HL-60 (cell line): ENCODE data around the gene ERP27.

Experiments
- GABPA ChIP-seq: IDR thresholded peaks from 2 replicates; pipeline ENCODE4 v1.6.1; 2012; ENCODE audit warnings: low read depth
- POLR2AphosphoS5 ChIP-seq: IDR thresholded peaks from 2 replicates; pipeline ENCODE4 v1.6.1; 2012; ENCODE audit warnings: low read depth
- TF ChIP-seq, protein P1 (sequence below): IDR thresholded peaks from one replicate; pipeline ENCODE4 v1.5.1; 2011; ENCODE audit warnings: low read length, control low read depth, inconsistent platforms; ENCODE audit not compliant: insufficient read depth
- TF ChIP-seq, protein P2 (sequence below): IDR thresholded peaks from 2 replicates; pipeline ENCODE4 v1.6.1; 2012; ENCODE audit warnings: low read depth; ENCODE audit not compliant: insufficient replicate concordance

DNA sequence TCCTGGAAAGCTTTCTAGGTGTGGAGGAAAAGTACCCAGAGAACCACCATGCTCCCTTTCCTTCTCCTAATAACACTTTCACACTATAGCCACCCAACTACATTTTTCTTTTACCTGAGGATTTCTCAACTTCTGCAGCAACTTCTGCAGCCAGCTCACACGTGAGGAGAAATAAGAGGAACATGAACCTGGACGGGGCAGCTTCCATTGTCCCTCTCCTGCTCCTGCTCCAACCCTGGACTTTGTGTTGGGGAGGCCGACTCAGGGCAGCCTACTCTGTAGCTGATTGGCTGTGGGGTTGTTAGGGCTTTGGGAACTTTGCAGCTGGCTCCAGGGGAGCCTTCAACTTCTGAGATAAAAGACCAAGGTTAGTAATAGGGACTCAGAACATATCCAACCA lies at the start of gene ERP27:
- TF ChIP-seq, protein P1, sequence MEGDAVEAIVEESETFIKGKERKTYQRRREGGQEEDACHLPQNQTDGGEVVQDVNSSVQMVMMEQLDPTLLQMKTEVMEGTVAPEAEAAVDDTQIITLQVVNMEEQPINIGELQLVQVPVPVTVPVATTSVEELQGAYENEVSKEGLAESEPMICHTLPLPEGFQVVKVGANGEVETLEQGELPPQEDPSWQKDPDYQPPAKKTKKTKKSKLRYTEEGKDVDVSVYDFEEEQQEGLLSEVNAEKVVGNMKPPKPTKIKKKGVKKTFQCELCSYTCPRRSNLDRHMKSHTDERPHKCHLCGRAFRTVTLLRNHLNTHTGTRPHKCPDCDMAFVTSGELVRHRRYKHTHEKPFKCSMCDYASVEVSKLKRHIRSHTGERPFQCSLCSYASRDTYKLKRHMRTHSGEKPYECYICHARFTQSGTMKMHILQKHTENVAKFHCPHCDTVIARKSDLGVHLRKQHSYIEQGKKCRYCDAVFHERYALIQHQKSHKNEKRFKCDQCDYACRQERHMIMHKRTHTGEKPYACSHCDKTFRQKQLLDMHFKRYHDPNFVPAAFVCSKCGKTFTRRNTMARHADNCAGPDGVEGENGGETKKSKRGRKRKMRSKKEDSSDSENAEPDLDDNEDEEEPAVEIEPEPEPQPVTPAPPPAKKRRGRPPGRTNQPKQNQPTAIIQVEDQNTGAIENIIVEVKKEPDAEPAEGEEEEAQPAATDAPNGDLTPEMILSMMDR, result no peak
- TF ChIP-seq GABPA, result no peak
- TF ChIP-seq, protein P2, sequence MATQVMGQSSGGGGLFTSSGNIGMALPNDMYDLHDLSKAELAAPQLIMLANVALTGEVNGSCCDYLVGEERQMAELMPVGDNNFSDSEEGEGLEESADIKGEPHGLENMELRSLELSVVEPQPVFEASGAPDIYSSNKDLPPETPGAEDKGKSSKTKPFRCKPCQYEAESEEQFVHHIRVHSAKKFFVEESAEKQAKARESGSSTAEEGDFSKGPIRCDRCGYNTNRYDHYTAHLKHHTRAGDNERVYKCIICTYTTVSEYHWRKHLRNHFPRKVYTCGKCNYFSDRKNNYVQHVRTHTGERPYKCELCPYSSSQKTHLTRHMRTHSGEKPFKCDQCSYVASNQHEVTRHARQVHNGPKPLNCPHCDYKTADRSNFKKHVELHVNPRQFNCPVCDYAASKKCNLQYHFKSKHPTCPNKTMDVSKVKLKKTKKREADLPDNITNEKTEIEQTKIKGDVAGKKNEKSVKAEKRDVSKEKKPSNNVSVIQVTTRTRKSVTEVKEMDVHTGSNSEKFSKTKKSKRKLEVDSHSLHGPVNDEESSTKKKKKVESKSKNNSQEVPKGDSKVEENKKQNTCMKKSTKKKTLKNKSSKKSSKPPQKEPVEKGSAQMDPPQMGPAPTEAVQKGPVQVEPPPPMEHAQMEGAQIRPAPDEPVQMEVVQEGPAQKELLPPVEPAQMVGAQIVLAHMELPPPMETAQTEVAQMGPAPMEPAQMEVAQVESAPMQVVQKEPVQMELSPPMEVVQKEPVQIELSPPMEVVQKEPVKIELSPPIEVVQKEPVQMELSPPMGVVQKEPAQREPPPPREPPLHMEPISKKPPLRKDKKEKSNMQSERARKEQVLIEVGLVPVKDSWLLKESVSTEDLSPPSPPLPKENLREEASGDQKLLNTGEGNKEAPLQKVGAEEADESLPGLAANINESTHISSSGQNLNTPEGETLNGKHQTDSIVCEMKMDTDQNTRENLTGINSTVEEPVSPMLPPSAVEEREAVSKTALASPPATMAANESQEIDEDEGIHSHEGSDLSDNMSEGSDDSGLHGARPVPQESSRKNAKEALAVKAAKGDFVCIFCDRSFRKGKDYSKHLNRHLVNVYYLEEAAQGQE, result no peak
- TF ChIP-seq POLR2AphosphoS5, result no peak
